ENCODE measurements around the gene TTLL5. TPM values are rescaled to one million over a fixed set of nuclear protein-coding genes. Genes with fewer than 3 reads are reported as not detected.

The TTLL5 gene
- total and polyA plus RNA-seq, 2 of the 13 experiments (the other 11 are each of a cell fraction or from before 2014, with no cell fraction given): 11.8 to 18.8 TPM

DNA sequence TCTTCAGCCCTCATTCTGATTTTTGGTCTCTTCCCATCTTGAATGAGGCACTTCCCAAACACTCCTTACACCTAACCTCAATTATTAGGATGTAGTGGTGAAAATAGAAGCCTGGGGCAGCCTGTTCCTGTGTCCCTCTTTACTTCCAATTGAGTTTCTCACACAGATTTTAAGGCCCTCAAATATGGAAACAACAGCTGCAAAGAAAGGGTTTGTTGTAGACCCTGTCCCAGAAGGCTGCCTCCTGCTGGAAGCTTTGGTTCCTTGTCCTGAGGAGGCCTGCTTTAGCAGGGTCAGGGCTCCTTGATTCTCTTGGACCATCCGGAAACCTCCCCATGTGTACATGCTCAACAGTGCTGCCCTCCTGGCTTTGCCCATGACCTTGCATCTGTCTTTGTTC lies 219.5 kb downstream of the TTLL5 start:
- peak; percentile 4; the same call in 1 of the 2 replicates for TF ChIP-seq SMC3 (IDR thresholded peaks at IDR 0.05; ENCODE audit: low read length)
- peak; percentile 27; the same call in 1 of the 2 replicates for TF ChIP-seq CTCF (CRISPR knock-in tag; IDR thresholded peaks at IDR 0.05)
- TF ChIP-seq ZNF30 (CRISPR knock-in tag; IDR thresholded peaks at IDR 0.05): no peak
- no peak overlapping the region for H3K27ac ChIP-seq (ENCODE audit: extremely low read length, insufficient read depth, low read length)
- no TSS peak for BruUV-seq (replicated peaks)
- 100% methylated on average over 1 of the region's 1 CpG for WGBS (ENCODE audit: low lambda C conversion rate)
- no peak overlapping the region for H3K4me2 ChIP-seq (ENCODE audit: low read depth, low read length)
- H4K20me1 ChIP-seq (ENCODE audit: insufficient read depth, low read length): no peaks in the 10 kb centered on the region
- DNase-seq (ENCODE audit: low spot score) (no peak), FAIRE-seq (no peak), ATAC-seq (no peak)
- H2AFZ ChIP-seq (ENCODE audit: low read length): no peak overlapping the region
- ChIA-PET CTCF (ENCODE audit: low intra/inter-chr PET ratio, low total read pairs) (no interaction called here), POLR2A (no interaction called here)
- no peak overlapping the region for H3K9ac ChIP-seq (ENCODE audit: insufficient read depth, low read depth, low read length)
- peaks cover 17% of the 10 kb centered on the region for H3K4me1 ChIP-seq (ENCODE audit: insufficient read depth, low read length)
- intact Hi-C loops (cut with micrococcal nuclease; ENCODE audit: unreplicated experiment) (no loop called here), in situ Hi-C loops (cut with HindIII; ENCODE audit: extremely low pct_ligation_motif_present, low pct_unique_long_range_greater_than_20kb) (no loop called here)
- H3K36me3 ChIP-seq (replicated peaks in 1 of 2; ENCODE audit: control insufficient read depth in 1 of 2, insufficient read depth in 2 of 2, low read length in 2 of 2): peaks cover 2 to 15% of the 10 kb centered on the region in 2 experiments; a peak in 3 of 5 replicates
- no peaks in the 10 kb centered on the region for H3K27me3 ChIP-seq (ENCODE audit: control insufficient read depth in 1 of 2, insufficient read depth in 2 of 2, low read length in 2 of 2)
- no peak overlapping the region for H3K4me3 ChIP-seq (replicated peaks in 1 of 3; ENCODE audit: insufficient read depth in 1 of 3, low read depth in 2 of 3, low read length in 3 of 3)
- no peaks in the 10 kb centered on the region for H3K79me2 ChIP-seq (ENCODE audit: insufficient read depth, low read length)
- no peaks in the 10 kb centered on the region for H3K9me3 ChIP-seq (ENCODE audit: low read length)

DNA sequence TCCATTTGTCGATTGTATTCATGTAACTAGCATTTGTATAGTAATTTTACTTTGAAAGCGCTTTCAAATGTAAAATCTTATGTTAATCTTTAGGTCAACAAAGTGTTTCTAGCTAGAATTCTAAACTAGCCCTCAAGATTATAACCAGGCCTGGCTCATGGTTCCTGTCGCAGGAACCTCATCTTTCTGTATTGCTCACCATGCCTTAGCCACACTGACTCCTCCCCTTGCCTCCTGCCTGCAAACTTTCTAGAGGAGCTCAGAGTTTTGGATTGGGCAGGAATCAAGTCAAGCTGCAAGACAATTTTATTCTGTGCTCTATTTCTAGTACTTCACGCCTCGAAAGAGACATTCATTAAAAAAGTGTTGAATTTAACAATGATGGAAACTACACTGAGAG lies 220.9 kb downstream of the TTLL5 start:
- H3K27me3 ChIP-seq (ENCODE audit: control insufficient read depth in 1 of 2, insufficient read depth in 2 of 2, low read length in 2 of 2): no peaks in the 10 kb centered on the region
- DNase-seq (ENCODE audit: low spot score): no peak
- no peak overlapping the region for H3K27ac ChIP-seq (ENCODE audit: extremely low read length, insufficient read depth, low read length)
- H3K9ac ChIP-seq (ENCODE audit: insufficient read depth, low read depth, low read length): no peak overlapping the region
- H2AFZ ChIP-seq (ENCODE audit: low read length): no peak overlapping the region
- intact Hi-C loops (cut with micrococcal nuclease; ENCODE audit: unreplicated experiment): no loop called here
- no peaks in the 10 kb centered on the region for H3K9me3 ChIP-seq (ENCODE audit: low read length)
- peaks cover 2 to 23% of the 10 kb centered on the region in 2 experiments; a peak in 3 of 5 replicates for H3K36me3 ChIP-seq (replicated peaks in 1 of 2; ENCODE audit: control insufficient read depth in 1 of 2, insufficient read depth in 2 of 2, low read length in 2 of 2)
- CTCF ChIA-PET (ENCODE audit: low intra/inter-chr PET ratio, low total read pairs): no interaction called here
- in situ Hi-C loops (cut with HindIII; ENCODE audit: extremely low pct_ligation_motif_present, low pct_unique_long_range_greater_than_20kb): no loop called here
- no peak for ATAC-seq
- no peak for FAIRE-seq
- H3K79me2 ChIP-seq (ENCODE audit: insufficient read depth, low read length): no peaks in the 10 kb centered on the region
- no TSS peak for BruUV-seq (replicated peaks)
- 98% methylated on average over 5 of the region's 5 CpGs for WGBS (ENCODE audit: low lambda C conversion rate)
- peaks cover 5% of the 10 kb centered on the region for H3K4me1 ChIP-seq (ENCODE audit: insufficient read depth, low read length)
- POLR2A ChIA-PET: no interaction called here
- H3K4me3 ChIP-seq (replicated peaks in 1 of 3; ENCODE audit: insufficient read depth in 1 of 3, low read depth in 2 of 3, low read length in 3 of 3): no peak overlapping the region
- no peak overlapping the region for H3K4me2 ChIP-seq (ENCODE audit: low read depth, low read length)
- H4K20me1 ChIP-seq (ENCODE audit: insufficient read depth, low read length): no peaks in the 10 kb centered on the region
- TF ChIP-seq ZNF253 (CRISPR knock-in tag; IDR thresholded peaks at IDR 0.05; ENCODE audit: borderline replicate concordance): no peak
- TF ChIP-seq ZNF136 (CRISPR knock-in tag; IDR thresholded peaks at IDR 0.05; ENCODE audit: low read depth): no peak
- no peak for TF ChIP-seq FOXA1 (IDR thresholded peaks at IDR 0.05)
- no peak for TF ChIP-seq FOXA1 (CRISPR knock-in tag; IDR thresholded peaks at IDR 0.05)
- TF ChIP-seq, protein P1, sequence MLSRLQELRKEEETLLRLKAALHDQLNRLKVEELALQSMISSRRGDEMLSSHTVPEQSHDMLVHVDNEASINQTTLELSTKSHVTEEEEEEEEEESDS (CRISPR knock-in tag; IDR thresholded peaks at IDR 0.05; ENCODE audit: borderline replicate concordance): no peak
- TF ChIP-seq NFRKB (IDR thresholded peaks at IDR 0.05): no peak
- TF ChIP-seq, protein P2, sequence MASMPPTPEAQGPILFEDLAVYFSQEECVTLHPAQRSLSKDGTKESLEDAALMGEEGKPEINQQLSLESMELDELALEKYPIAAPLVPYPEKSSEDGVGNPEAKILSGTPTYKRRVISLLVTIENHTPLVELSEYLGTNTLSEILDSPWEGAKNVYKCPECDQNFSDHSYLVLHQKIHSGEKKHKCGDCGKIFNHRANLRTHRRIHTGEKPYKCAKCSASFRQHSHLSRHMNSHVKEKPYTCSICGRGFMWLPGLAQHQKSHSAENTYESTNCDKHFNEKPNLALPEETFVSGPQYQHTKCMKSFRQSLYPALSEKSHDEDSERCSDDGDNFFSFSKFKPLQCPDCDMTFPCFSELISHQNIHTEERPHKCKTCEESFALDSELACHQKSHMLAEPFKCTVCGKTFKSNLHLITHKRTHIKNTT (CRISPR knock-in tag; IDR thresholded peaks at IDR 0.05): no peak
- TF ChIP-seq CBFB (CRISPR knock-in tag; IDR thresholded peaks at IDR 0.05): no peak
- TF ChIP-seq, protein P3, sequence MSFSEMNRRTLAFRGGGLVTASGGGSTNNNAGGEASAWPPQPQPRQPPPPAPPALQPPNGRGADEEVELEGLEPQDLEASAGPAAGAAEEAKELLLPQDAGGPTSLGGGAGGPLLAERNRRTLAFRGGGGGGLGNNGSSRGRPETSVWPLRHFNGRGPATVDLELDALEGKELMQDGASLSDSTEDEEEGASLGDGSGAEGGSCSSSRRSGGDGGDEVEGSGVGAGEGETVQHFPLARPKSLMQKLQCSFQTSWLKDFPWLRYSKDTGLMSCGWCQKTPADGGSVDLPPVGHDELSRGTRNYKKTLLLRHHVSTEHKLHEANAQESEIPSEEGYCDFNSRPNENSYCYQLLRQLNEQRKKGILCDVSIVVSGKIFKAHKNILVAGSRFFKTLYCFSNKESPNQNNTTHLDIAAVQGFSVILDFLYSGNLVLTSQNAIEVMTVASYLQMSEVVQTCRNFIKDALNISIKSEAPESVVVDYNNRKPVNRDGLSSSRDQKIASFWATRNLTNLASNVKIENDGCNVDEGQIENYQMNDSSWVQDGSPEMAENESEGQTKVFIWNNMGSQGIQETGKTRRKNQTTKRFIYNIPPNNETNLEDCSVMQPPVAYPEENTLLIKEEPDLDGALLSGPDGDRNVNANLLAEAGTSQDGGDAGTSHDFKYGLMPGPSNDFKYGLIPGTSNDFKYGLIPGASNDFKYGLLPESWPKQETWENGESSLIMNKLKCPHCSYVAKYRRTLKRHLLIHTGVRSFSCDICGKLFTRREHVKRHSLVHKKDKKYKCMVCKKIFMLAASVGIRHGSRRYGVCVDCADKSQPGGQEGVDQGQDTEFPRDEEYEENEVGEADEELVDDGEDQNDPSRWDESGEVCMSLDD (CRISPR knock-in tag; IDR thresholded peaks at IDR 0.05; ENCODE audit: borderline replicate concordance): no peak
